ENCODE results near the gene SMIM17.

DNA sequence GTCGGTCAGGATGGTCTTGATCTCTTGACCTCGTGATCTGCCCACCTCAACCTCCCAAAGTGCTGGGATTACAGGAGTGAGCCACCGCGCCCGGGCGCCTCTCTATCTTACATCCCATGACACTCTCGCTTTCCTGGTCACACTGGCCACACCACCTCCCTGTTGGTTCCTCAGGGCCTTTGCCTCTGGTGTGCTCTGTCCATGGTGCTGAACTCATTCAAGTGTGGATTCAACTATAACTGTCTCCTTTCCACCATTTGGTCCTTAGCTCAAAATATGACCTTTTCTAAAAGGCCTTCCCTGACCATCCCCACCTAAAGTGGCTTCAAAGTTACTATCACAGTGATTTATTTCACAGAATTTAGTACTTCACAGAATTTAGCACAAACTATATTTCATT is 3.7 kb upstream of the SMIM17 start:
- no peak for TF ChIP-seq POLR2AphosphoS5 (IDR thresholded peaks at IDR 0.05; ENCODE audit: low read depth)
- TF ChIP-seq, protein P1, sequence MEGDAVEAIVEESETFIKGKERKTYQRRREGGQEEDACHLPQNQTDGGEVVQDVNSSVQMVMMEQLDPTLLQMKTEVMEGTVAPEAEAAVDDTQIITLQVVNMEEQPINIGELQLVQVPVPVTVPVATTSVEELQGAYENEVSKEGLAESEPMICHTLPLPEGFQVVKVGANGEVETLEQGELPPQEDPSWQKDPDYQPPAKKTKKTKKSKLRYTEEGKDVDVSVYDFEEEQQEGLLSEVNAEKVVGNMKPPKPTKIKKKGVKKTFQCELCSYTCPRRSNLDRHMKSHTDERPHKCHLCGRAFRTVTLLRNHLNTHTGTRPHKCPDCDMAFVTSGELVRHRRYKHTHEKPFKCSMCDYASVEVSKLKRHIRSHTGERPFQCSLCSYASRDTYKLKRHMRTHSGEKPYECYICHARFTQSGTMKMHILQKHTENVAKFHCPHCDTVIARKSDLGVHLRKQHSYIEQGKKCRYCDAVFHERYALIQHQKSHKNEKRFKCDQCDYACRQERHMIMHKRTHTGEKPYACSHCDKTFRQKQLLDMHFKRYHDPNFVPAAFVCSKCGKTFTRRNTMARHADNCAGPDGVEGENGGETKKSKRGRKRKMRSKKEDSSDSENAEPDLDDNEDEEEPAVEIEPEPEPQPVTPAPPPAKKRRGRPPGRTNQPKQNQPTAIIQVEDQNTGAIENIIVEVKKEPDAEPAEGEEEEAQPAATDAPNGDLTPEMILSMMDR (conservative IDR thresholded peaks at IDR 0.05; ENCODE audit: low read depth in 2 of 2), result no peak
- no peak for TF ChIP-seq EZH2 (IDR thresholded peaks at IDR 0.05; ENCODE audit: low read depth, unreplicated experiment)

All from GM23338 (cell line).